NT2/D1 (cell line): ENCODE data around the gene FAM216A.
"Not testable (repeated sequence)": the region's sequence is repeated elsewhere in the genome, so short reads cannot be mapped to it uniquely, and the experiment has no call there.

Experiments
- DNase-seq: peaks from one replicate; pipeline ENCODE4 v3.0.0-alpha.2; 2011; ENCODE audit warnings: low read depth, low spot score
- H3K27me3 ChIP-seq: 2 replicates; pipeline ENCODE4 v1.6.0; 2011; ENCODE audit warnings: mild to moderate bottlenecking; ENCODE audit not compliant: insufficient read length, insufficient read depth
- H3K36me3 ChIP-seq: 2 replicates; pipeline ENCODE4 v1.6.1; 2011; ENCODE audit warnings: mild to moderate bottlenecking, low read length, mixed read lengths; ENCODE audit not compliant: insufficient read depth, insufficient read length
- H3K4me1 ChIP-seq: 2 replicates; pipeline ENCODE4 v1.5.1; 2011; ENCODE audit not compliant: insufficient read depth, insufficient read length
- H3K4me3 ChIP-seq: 2 replicates; pipeline ENCODE4 v1.5.1; 2011; ENCODE audit warnings: low read depth; ENCODE audit not compliant: insufficient read length
- H3K9ac ChIP-seq: 2 replicates; pipeline ENCODE4 v1.6.0; 2011; ENCODE audit warnings: low read depth; ENCODE audit not compliant: insufficient read length
- H3K9me3 ChIP-seq: 2 replicates; pipeline ENCODE4 v1.5.1; 2011; ENCODE audit warnings: mild to moderate bottlenecking, low read length; ENCODE audit not compliant: insufficient read depth
- SUZ12 ChIP-seq: IDR thresholded peaks from 2 replicates; pipeline ENCODE4 v1.6.1; 2011; ENCODE audit not compliant: insufficient read length, insufficient read depth; ENCODE audit errors: extremely low read depth
- YY1 ChIP-seq: IDR thresholded peaks from 2 replicates; pipeline ENCODE4 v1.6.1; 2011; ENCODE audit not compliant: insufficient read length, insufficient read depth
- ZNF274 ChIP-seq: IDR thresholded peaks from 2 replicates; pipeline ENCODE4 v1.6.1; 2011; ENCODE audit warnings: mild to moderate bottlenecking, low read depth, low read length

FAM216A gene

GRCh38 chr12:110431957-110432587 lies 36.6 kb upstream of the FAM216A start:
- Histone ChIP-seq H3K4me1 (no peaks in the 10 kb centered on the region), H3K4me3 (no peak overlapping the region), H3K9me3 (no peaks in the 10 kb centered on the region), H3K9ac (no peak overlapping the region), H3K36me3 (peaks cover 25% of the 10 kb centered on the region), H3K27me3 (no peaks in the 10 kb centered on the region)
- TF ChIP-seq SUZ12 (no peak), YY1 (no peak), ZNF274 (no peak)
- DNase-seq, result no peak

- peaks cover 58% of the 10 kb centered on the region for H3K36me3 ChIP-seq
- no peak for TF ChIP-seq ZNF274
- DNase-seq, result no peak
Measured at GRCh38 chr12:110436231-110436630, 32.4 kb upstream of the FAM216A start.

GRCh38 chr12:110444455-110444854 lies 24.2 kb upstream of the FAM216A start:
- TF ChIP-seq YY1, result no peak
- TF ChIP-seq ZNF274, result no peak
- TF ChIP-seq SUZ12, result no peak
- H3K9ac ChIP-seq, result no peak overlapping the region
- H3K27me3 ChIP-seq, result no peaks in the 10 kb centered on the region
- no peak overlapping the region for H3K4me3 ChIP-seq
- peaks cover 4% of the 10 kb centered on the region for H3K4me1 ChIP-seq
- no peak for DNase-seq
- H3K36me3 ChIP-seq, result peaks cover 65% of the 10 kb centered on the region
- H3K9me3 ChIP-seq, result no peaks in the 10 kb centered on the region

More at GRCh38 chr12:110436231-110436630, 32.4 kb upstream of the FAM216A start:
- Histone ChIP-seq H3K4me1 (no peaks in the 10 kb centered on the region), H3K27me3 (no peaks in the 10 kb centered on the region), H3K4me3 (no peak overlapping the region), H3K9me3 (no peaks in the 10 kb centered on the region), H3K9ac (no peak overlapping the region)

GRCh38 chr12:110449799-110450497 lies 18.7 kb upstream of the FAM216A start, which contains the start of gene ARPC3:
Gene ARPC3, minus strand, starts transcription at chr12:110450337. Its CDS starts 77 bp downstream, at chr12:110450260.
- no peaks in the 10 kb centered on the region for H3K9me3 ChIP-seq
- H3K9ac ChIP-seq, result peak within 1 kb of the TSS; percentile 89
- peak within 1 kb of the TSS; percentile 76 for H3K4me3 ChIP-seq
- no peak for TF ChIP-seq SUZ12
- no peak for TF ChIP-seq YY1
- TF ChIP-seq ZNF274, result no peak
- no peaks in the 10 kb centered on the region for H3K27me3 ChIP-seq
- peaks cover 4% of the 10 kb centered on the region for H3K4me1 ChIP-seq
- DNase-seq, result peak; percentile 92
- peaks cover 62% of the 10 kb centered on the region for H3K36me3 ChIP-seq

- H3K27me3 ChIP-seq, result no peaks in the 10 kb centered on the region
- peaks cover 4% of the 10 kb centered on the region for H3K4me1 ChIP-seq
- no peaks in the 10 kb centered on the region for H3K9me3 ChIP-seq
- no peak overlapping the region for H3K4me3 ChIP-seq
- TF ChIP-seq YY1 (no peak), SUZ12 (no peak), ZNF274 (no peak)
- DNase-seq, result no peak
- H3K9ac ChIP-seq, result no peak overlapping the region
- peaks cover 68% of the 10 kb centered on the region for H3K36me3 ChIP-seq
Measured at GRCh38 chr12:110451263-110451662, 17.4 kb upstream of the FAM216A start.

- H3K9ac ChIP-seq, result no peak overlapping the region
- peaks cover 68% of the 10 kb centered on the region for H3K36me3 ChIP-seq
- no peaks in the 10 kb centered on the region for H3K4me1 ChIP-seq
- no peak for DNase-seq
- H3K9me3 ChIP-seq, result no peaks in the 10 kb centered on the region
- no peak for TF ChIP-seq SUZ12
- no peak for TF ChIP-seq ZNF274
- no peak for TF ChIP-seq YY1
- no peaks in the 10 kb centered on the region for H3K27me3 ChIP-seq
- no peak overlapping the region for H3K4me3 ChIP-seq
Measured at GRCh38 chr12:110453569-110454296, 14.9 kb upstream of the FAM216A start.

DNA sequence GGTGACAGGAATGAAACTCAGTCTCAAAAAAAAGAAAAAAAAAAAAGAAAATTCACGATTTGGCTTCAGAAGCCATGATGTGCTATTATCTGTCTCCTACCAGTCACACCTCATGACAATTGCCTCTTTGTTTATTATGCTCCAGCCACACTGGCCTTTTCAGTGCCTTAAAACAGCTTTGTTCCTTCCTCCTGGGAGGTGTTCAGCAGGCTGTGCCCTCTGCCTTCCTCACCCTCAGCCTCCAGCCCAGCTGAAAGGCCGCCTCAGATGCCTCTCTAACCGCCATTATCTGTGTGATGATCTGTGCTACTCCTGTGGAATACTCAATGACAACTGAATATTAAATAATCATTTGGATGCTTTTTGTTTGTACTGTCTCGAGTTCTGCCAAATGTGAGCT lies 9.9 kb upstream of the FAM216A start:
- Histone ChIP-seq H3K9ac (no peak overlapping the region), H3K9me3 (no peaks in the 10 kb centered on the region), H3K4me3 (no peak overlapping the region), H3K36me3 (peaks cover 77% of the 10 kb centered on the region), H3K4me1 (no peaks in the 10 kb centered on the region), H3K27me3 (no peaks in the 10 kb centered on the region)
- TF ChIP-seq YY1, result no peak
- TF ChIP-seq SUZ12, result no peak
- TF ChIP-seq ZNF274, result no peak
- no peak for DNase-seq

- H3K9me3 ChIP-seq, H3K4me1 ChIP-seq, H3K27me3 ChIP-seq, H3K4me3 ChIP-seq, DNase-seq, H3K9ac ChIP-seq: not testable (repeated sequence)
- H3K36me3 ChIP-seq, result peaks cover 70% of the 10 kb centered on the region
Measured at GRCh38 chr12:110461189-110461588, 7.5 kb upstream of the FAM216A start.
